ENCODE results near the gene GPR78. TPM values are rescaled to one million over a fixed set of nuclear protein-coding genes. Genes with fewer than 3 reads are reported as not detected.

GPR78 gene, protein sequence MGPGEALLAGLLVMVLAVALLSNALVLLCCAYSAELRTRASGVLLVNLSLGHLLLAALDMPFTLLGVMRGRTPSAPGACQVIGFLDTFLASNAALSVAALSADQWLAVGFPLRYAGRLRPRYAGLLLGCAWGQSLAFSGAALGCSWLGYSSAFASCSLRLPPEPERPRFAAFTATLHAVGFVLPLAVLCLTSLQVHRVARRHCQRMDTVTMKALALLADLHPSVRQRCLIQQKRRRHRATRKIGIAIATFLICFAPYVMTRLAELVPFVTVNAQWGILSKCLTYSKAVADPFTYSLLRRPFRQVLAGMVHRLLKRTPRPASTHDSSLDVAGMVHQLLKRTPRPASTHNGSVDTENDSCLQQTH
- under 1 TPM in 1 of 2 donors, not detected in 1; 0.14 TPM for total RNA-seq
- long read RNA-seq, result 0 reads

DNA sequence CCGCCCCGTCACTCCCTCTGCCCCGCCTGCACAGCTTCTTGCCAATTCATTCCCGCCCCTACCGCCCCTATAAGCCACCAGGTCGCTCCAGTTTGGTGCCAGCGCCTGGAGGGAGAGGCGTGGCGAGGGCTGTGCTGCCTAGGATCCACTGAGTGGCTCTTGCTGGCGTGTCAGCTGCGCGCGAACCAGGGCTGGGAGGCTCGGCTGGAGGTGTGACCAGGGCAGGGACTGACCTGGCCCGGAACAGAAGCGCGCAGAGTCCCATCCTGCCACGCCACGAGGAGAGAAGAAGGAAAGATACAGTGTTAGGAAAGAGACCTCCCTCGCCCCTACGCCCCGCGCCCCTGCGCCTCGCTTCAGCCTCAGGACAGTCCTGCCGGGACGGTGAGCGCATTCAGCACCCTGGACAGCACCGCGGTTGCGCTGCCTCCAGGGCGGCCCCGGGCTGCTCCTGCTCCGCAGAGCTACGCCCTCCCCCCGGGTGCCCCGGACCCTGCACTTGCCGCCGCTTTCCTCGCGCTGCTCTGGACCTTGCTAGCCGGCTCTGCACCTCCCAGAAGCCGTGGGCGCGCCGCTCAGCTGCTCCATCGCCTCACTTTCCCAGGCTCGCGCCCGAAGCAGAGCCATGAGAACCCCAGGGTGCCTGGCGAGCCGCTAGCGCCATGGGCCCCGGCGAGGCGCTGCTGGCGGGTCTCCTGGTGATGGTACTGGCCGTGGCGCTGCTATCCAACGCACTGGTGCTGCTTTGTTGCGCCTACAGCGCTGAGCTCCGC is at the start of gene GPR78:
Gene GPR78, plus strand, starts transcription at position 72 of the 773 bp plus-strand sequence. Its CDS starts 591 bp downstream, at position 663.
- DNase-seq (peak; percentile 23 to 70), ATAC-seq (peak; percentile 78)
- intact Hi-C loops (cut with DNase I, micrococcal nuclease), result no loop called here

DNA sequence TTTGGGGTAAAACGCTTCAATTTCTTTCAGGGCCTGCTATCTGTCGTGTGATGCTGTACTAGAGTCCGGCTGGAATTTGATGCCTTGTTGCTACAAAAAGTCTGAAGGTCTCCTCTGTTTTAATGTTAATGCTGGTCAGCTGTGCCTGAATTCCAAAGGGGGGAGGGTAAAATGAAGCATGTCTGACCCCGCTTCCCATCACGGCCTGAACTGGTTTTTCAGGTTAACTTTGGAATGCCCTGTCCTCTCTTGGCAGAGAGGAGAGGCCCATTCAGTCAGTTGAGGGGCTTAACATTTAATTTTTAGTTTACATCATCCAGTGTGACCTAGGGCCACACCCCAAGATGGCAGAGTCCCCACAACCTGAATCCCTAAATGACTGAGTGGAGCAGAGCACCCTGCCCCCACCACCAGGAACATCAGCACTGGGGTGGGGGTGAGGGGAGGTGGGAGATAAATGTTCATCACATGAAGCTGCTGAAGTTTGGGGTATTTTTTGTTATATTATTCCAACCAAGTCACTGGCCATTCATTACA is 47.9 kb upstream of the GPR78 start:
- ATAC-seq (no peak), DNase-seq (no peak)
- intact Hi-C loops (cut with DNase I, micrococcal nuclease), result no loop called here

DNA sequence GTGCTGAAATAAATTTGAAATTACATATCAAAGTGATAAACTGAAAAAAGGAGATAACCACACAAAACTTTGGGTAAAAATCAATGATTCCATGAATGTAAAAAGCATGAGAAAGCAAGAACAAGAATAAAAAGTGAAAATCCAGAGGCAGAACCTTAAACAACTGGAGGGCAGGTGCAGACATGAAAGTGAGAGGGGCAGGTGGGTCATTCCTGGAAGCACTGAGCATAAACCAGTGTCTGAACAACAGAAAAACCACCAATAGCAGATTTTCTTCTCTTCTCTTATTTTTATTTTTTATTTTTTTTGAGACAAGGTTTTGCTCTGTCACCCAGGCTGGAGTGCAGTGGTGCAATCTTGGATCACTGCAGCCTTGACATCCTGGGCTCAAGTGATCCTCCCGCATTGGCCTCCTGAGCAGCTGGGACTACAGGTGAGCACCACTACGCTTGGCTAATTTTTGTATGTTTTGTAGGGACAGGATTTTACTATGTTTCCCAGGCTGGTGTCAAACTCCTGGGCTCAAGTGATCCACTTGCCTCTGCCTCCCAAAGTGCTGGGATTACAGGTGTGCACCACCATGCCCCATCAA is 46.8 kb upstream of the GPR78 start:
- no peak for ATAC-seq
- intact Hi-C loops (cut with DNase I, micrococcal nuclease), result no loop called here
- DNase-seq, result no peak

DNA sequence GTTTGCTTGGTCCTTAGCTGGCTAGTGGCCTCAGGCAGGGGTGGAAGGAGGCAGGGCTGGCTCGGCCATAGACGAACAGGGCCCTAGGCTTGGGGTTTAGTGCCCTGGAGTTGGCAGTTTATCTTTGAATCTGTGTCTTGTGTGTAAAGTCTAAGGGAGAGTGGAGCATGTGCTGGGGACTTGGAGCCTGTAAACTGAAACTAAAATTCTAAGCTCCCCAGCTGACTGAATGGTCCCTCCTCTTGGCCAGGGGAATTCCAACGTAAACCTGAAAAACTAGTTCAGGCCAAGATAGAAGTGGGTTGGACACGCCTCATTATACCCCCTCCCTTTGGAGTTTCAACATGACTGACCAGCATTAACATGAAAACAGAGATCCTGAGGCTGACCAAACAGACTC is 46.1 kb upstream of the GPR78 start:
- intact Hi-C loops (cut with DNase I, micrococcal nuclease), result no loop called here
- DNase-seq, result peak; percentile 19 to 58

DNA sequence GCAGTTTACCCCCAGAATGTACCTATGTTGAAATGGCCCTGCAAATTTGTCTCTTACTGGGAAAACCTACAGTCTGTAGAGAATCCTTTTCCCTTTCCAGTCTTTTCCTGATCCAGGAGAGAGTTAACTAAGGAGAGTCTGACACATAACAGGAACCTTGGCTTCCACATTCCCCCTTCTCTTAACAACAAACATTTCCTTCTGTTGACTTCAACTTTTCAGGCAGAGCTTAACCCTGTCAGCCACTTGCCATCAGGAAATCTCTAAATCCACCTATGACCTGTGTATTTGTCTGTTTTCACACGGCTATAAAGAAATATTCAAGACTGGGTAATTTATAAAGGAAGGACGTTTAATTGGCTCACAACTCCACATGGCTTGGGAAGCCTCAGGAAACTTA is 45.6 kb upstream of the GPR78 start:
- ATAC-seq (no peak), DNase-seq (no peak)
- intact Hi-C loops (cut with DNase I, micrococcal nuclease), result no loop called here

More for the DNA sequence above, 46.1 kb upstream of the GPR78 start:
- ATAC-seq, result peak; percentile 92

DNA sequence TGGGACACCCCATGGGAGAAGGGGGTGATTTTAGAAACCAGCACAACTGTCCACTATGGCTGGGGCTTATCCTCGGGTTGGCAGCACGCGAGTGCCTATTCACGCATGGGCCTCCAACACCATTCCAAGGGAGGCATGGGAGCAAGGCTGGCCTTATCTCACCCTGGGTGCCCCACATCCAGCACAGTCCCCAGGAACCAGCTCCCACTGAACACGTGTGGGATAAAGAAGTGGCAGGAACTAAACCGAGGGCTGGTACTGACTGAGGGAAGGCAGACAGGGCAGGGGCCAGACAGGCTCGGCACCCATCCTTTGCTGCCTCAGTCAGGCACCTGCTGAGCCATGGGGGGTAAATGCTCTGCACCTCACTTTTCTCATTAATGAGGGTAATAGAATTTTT is 43.7 kb upstream of the GPR78 start:
- no peak for ATAC-seq
- no peak for DNase-seq
- intact Hi-C loops (cut with DNase I, micrococcal nuclease), result no loop called here

DNA sequence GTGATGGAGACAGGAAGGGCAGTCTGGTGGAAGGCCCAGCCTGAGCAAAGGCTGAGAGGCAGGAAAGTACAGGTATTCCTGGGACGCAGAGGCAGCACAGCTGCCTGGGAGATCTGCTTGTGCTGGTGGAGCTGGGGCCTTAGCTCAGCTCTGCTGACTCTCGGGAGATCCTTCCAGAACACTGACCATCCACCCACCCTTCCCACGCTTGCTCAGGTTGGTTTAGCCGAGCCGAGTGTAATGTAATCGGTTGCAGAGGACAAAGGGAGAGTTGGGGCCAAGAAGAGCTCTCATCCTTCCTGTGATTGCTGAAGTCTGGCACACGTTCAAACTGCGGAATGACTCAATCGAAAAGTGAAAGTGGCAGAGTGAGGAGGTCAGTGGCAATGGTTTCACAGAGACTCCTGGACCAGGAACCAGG is 43.1 kb upstream of the GPR78 start:
- intact Hi-C loops (cut with DNase I, micrococcal nuclease), result no loop called here
- DNase-seq, result peak; percentile 46 to 58
- peak; percentile 73 for ATAC-seq

DNA sequence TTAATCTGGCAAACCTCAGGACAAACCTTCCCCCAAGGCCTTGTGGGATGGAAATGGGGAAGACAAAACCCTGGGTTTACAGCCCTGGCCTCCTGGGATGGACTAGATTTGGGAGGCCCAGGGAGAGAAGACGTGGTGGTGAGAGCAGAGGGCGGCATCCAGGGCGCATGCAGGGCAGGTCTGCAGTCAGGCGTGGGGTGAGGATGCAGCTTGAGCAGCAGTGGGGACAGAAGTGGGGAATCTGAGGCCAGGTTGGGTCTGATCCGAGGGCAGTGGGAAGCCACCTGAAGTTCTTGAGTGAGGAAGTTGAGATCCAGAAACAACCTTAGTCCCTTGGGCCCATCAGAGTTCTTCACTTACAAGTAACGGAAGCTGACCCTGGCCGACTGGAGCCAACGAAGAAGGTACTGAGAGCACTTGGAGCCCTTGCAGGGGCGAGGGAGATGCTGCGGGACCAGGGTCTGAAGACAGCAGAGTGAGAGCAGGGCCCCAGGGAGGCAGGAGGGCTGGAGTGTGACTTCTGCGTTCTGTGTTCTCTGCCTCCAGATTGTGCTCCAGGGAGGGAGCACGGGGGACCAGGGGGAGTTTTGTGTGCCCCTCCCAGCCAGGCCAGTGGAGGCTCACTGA is 42.0 kb upstream of the GPR78 start:
- ATAC-seq, result no peak
- DNase-seq, result no peak
- intact Hi-C loops (cut with DNase I, micrococcal nuclease), result no loop called here

DNA sequence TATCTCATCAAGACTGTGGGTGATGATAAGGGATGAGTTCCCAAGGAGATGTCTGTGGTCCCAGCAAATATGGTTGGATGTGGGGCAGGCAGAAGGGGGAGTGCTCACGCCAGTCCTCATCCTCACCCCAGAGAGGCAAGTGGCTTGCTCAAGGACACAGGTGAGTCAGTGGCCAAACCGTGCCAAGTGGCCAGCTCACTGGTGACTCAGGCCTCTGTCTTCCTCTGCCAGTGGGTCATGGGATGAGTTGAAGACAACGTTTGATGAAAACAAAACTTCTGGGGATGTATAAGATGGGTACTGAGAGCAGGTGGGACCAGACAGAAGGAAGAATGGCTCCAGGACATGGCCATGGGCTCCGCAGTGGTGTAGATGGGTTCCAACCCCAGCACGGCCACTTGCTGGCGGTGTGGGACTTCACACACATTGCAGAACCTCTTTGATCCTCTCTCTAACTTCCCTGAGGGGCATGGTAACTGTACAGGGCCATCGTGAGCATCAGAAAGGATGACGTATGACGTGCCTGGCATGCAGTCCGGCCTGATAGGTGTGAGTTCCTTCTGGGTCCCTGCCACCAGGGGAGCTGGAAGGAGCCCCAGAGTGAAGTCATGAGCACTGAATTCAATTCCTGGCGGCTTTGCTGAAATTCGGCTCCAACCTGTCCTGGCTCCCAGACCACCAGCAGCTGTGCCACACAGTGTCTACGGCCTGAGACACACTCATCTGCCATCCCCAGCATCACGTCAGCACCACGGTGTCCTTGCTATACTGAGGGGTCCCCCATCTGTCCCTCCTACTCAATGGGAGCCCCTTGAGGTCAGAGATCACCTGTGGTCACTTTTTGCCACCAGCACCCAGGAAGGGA is 41.3 kb upstream of the GPR78 start:
- ATAC-seq (no peak), DNase-seq (no peak)
- intact Hi-C loops (cut with DNase I, micrococcal nuclease), result no loop called here

DNA sequence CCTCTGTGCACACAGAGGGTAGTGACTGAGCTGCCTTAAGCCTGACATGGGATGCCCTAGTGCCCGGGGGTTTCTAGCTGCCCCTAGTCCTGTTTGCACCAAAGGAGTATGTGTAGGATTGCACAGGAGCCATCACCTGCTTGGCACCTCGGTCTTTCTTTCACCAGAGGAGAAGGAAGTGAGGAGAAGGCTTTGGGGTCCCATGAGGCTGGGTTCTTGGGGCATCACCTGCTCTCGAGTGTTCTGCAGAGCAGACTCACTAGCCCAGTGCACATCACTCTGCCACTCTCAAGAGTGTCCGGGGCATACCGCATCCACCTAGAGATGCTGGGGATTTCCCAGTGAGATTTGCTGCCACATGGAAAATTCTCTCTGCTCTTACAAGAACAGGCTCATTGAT is 40.5 kb upstream of the GPR78 start:
- intact Hi-C loops (cut with DNase I, micrococcal nuclease), result loop anchor here in 1 of 2 donors (10.0 kb wide), 1 partner anchor 75 kb away; no protein-coding TSS in a partner anchor
- ATAC-seq (no peak), DNase-seq (no peak)

DNA sequence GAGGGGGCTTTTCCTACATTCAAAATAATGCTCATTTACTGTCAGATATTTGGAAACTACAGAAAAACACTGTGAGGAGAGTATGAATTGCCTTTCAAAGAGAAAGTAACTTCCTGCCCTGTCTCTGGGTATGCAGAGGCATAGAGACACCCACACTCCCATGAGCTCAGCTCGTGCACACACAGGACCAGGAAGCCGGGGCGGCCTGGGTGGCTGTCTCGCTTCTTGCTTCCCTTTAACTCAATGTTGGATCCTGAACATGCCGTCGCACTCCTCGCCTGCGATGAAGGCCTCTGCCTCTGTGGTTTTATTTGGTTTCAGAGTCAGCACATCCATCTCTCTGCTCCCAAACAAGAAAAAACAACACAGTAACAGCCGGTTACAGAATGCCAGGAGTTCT is 40.1 kb upstream of the GPR78 start:
- intact Hi-C loops (cut with DNase I, micrococcal nuclease), result loop anchor here in 1 of 2 donors (10.0 kb wide), 1 partner anchor 75 kb away; no protein-coding TSS in a partner anchor
- DNase-seq (no peak), ATAC-seq (no peak)

DNA sequence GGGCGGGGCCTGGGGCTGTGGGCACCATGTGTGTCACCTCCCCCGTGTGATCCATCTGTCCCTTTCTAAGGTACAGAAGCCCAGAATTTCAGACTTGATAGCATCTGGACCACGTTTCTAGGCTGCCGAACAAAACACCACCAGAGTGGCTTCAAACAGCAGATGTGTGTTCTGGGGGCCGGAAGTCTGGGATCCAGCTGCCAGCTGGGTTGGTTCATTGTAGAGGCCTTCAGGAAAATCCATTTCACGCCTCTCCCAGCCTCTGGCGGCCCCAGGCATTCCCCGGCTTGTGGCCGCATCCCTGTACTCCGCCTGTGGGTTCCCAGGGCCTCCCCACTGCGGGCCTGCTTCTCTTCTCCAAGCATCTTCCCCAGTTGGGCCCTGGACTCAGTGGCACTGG is 39.6 kb upstream of the GPR78 start:
- ATAC-seq, result no peak
- intact Hi-C loops (cut with DNase I, micrococcal nuclease), result loop anchor here in 1 of 2 donors (10.0 kb wide), 1 partner anchor 76 kb away; no protein-coding TSS in a partner anchor

DNA sequence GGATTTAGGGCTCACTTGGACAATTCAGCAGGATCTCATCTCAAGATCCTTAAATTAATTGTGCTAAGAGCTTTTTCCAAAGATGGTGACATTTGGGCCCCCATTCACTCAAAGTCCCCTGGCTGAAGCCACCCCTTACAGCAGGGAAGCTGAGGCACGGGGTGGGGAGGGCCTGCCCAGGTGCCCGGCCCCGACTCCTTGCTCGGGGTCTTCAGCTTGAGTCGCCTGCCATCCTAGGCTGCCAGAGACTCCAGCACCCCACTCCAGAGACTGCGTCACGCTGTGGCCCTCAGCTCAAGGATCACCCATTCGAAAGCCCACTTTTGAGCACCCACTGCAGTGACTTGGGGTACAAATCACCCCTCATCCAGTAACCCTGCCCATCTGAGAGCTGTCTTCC is 39.2 kb upstream of the GPR78 start:
- DNase-seq (no peak), ATAC-seq (no peak)
- intact Hi-C loops (cut with DNase I, micrococcal nuclease), result loop anchor here in 1 of 2 donors (10.0 kb wide), 1 partner anchor 76 kb away; no protein-coding TSS in a partner anchor

More for the DNA sequence above, 39.6 kb upstream of the GPR78 start:
- no peak for DNase-seq

DNA sequence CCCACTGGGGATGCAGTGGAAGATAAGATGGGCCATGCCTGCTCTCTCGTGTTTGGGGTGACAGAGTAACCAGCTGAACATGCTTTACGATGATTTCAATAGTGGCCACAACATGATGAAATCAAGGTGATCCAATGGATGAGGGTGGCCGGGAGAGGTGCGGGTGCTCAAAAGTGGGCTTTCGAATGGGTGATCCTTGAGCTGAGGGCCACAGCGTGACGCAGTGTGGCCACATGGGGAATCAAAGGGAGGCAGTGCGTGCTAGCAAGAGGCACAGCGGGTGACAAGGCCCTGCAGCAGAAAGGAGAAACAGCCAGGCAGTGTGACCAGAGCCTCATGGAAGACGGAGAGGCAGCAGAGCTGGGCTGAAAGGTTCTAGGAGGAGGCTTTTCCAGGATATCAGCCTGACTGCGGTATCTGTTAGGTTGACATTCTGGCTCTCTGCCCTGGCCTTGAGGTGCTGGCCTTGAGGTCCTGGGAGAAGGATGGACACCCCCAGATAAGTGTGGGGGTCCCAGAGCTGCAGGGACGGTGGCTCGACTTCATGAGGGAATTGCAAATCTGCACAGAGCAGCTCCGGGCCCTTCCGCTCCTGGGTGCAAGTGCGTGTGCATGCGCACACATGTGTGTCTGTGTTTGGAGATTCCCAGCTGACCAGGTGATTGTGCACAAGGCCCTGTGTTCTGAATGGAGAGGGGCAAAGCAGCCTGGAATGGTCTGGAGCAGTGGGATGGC is 38.0 kb upstream of the GPR78 start:
- intact Hi-C loops (cut with DNase I, micrococcal nuclease), result loop anchor here in 1 of 2 donors (10.0 kb wide), 1 partner anchor 77 kb away; no protein-coding TSS in a partner anchor
- peak in 1 of 2 donors; percentile 18 for DNase-seq
- ATAC-seq, result no peak

DNA sequence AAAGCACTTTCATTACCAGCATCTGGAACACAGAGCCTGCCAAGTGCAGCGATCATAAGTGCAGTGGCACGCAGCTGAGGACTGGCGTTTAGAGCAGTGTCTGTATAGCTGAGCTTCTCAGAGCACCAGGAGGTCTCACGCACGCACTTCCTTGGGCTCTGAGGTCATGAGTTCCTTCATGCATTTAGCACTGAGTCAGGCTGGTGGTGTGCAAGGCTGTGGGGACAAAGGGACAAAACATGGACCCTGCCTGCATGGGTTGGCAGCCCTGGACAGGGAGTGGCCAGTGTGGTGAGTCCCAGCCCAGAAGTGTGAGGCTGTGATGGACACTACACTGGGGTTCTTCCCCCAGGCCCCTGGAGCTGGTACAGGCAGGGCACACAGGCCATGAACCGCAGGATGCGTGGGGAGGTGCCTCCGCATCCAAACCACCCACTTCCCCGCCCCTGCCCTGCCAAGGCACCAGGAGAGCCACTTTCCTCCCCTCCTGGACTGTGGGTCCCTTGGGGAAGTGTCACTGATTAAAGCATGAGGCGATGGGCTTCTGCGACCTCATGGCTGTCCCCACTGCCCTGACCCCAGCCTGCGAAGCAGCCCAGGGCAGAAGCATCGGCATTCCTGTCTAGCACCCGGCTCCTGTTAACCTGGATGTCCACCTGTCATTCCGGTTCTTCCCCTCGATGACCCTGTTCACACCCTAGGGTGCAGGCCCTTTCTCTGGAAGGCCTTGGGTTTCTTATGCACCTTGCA is 37.2 kb upstream of the GPR78 start:
- no peak for ATAC-seq
- intact Hi-C loops (cut with DNase I, micrococcal nuclease), result loop anchor here in 1 of 2 donors (10.0 kb wide), 1 partner anchor 78 kb away; no protein-coding TSS in a partner anchor
- DNase-seq, result peak in 1 of 2 donors; percentile 14

DNA sequence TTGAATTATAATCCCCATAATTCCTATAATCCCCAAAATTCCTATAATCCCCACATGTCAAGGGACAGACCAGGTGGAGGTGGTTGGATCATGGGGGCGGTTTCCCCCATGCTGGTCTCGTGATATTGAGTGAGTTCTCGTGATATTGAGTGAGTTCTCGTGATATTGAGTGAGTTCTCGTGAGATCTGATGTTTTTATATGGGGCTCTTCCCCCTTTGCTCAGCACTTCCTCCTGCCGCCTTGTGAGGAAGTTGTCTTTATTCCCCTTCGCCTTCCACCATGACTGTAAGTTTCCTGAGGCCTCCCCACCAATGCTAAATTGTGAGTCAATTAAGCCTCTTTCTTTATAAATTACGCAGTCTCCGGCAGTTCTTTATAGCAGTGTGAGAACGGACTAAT is 36.6 kb upstream of the GPR78 start:
- DNase-seq (peak in 1 of 2 donors; percentile 4), ATAC-seq (no peak)
- intact Hi-C loops (cut with DNase I, micrococcal nuclease), result loop anchor here in 1 of 2 donors (10.0 kb wide), 1 partner anchor 79 kb away; no protein-coding TSS in a partner anchor

All from left colon (tissue), 2 donors.